HL-60 (cell line): Measurements from ENCODE around the gene SMAP2.

Experiments used
- DNase-seq, 2 experiments: peaks; one replicate each; pipeline ENCODE4 v3.0.0-alpha.2; 2010 to 2020; ENCODE audit warnings: low read depth in 1 of 2, low spot score in 1 of 2
- H3K27ac ChIP-seq: fragments of 250-450 bp; sonication (Bioruptor Pico); replicated peaks from 2 replicates; pipeline ENCODE4 v1.5.1; 2020; ENCODE audit warnings: mild to moderate bottlenecking, moderate library complexity
- H3K27me3 ChIP-seq: fragments of 250-450 bp; sonication (Bioruptor Pico); 2 replicates; pipeline ENCODE4 v1.5.1; 2021; ENCODE audit warnings: mild to moderate bottlenecking, moderate library complexity; ENCODE audit not compliant: insufficient read depth, poor library complexity, severe bottlenecking
- H3K4me3 ChIP-seq: replicated peaks from 2 replicates; pipeline ENCODE4 v1.5.1; 2011; ENCODE audit warnings: mild to moderate bottlenecking, control low read depth, low read length; ENCODE audit not compliant: insufficient read depth
- GABPA ChIP-seq: IDR thresholded peaks from 2 replicates; pipeline ENCODE4 v1.6.1; 2012; ENCODE audit warnings: low read depth
- POLR2AphosphoS5 ChIP-seq: IDR thresholded peaks from 2 replicates; pipeline ENCODE4 v1.6.1; 2012; ENCODE audit warnings: low read depth
- SPI1 ChIP-seq: IDR thresholded peaks from 2 replicates; pipeline ENCODE4 v1.6.1; 2012; ENCODE audit warnings: low read depth, mild to moderate bottlenecking, borderline replicate concordance
- TF ChIP-seq, protein P1 (sequence below): IDR thresholded peaks from one replicate; pipeline ENCODE4 v1.5.1; 2011; ENCODE audit warnings: low read length, control low read depth, inconsistent platforms; ENCODE audit not compliant: insufficient read depth
- TF ChIP-seq, protein P2 (sequence below): IDR thresholded peaks from 2 replicates; pipeline ENCODE4 v1.6.1; 2012; ENCODE audit warnings: low read depth; ENCODE audit not compliant: insufficient replicate concordance

SMAP2 gene

DNA sequence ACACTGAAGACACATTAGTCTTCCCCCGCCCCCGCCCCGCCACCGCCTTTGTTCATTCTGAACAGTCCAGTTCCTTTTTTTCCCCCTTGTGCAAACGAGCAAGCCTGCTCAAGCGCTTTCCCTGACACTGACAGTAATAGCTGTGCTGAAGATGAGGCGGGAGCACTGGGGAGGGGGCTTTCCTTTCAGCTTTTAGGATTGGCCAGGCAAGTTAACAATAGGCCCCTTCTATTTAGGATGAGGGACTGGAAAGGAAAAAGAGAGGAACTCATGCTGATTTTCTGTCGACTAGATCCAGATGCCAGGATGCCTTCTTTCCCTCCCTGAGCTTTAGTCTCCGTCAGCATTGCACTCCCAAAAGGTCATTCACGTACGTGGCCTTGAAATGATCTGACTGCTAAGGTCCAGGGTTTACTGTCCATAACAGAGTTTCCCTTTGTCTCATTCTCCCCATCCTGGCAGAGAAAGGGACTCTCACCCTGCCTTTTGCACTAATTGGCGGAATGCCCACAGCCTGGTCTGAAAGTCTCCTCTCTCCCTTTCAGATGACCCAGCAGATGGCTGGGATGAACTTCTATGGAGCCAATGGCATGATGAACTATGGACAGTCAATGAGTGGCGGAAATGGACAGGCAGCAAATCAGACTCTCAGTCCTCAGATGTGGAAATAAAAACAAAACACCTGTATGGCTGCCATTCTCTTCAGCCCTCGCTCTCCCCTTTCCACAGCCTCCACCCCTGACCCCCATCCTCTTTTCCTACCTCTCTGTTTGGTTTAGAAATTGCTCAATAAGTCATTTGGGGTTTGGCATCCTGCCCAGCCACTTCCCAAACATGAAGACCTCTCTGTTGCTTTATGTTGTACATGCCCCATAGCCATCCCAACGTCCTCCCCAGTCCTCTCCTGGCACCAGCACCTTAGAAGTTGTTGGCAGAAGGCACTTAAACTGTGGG lies 48.2 kb downstream of the SMAP2 start:
- peak; percentile 91 for TF ChIP-seq SPI1
- peak; percentile 52; the same call in 1 of the 2 replicates for TF ChIP-seq POLR2AphosphoS5
- TF ChIP-seq GABPA = no peak
- TF ChIP-seq, protein P1, sequence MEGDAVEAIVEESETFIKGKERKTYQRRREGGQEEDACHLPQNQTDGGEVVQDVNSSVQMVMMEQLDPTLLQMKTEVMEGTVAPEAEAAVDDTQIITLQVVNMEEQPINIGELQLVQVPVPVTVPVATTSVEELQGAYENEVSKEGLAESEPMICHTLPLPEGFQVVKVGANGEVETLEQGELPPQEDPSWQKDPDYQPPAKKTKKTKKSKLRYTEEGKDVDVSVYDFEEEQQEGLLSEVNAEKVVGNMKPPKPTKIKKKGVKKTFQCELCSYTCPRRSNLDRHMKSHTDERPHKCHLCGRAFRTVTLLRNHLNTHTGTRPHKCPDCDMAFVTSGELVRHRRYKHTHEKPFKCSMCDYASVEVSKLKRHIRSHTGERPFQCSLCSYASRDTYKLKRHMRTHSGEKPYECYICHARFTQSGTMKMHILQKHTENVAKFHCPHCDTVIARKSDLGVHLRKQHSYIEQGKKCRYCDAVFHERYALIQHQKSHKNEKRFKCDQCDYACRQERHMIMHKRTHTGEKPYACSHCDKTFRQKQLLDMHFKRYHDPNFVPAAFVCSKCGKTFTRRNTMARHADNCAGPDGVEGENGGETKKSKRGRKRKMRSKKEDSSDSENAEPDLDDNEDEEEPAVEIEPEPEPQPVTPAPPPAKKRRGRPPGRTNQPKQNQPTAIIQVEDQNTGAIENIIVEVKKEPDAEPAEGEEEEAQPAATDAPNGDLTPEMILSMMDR = no peak
- TF ChIP-seq, protein P2, sequence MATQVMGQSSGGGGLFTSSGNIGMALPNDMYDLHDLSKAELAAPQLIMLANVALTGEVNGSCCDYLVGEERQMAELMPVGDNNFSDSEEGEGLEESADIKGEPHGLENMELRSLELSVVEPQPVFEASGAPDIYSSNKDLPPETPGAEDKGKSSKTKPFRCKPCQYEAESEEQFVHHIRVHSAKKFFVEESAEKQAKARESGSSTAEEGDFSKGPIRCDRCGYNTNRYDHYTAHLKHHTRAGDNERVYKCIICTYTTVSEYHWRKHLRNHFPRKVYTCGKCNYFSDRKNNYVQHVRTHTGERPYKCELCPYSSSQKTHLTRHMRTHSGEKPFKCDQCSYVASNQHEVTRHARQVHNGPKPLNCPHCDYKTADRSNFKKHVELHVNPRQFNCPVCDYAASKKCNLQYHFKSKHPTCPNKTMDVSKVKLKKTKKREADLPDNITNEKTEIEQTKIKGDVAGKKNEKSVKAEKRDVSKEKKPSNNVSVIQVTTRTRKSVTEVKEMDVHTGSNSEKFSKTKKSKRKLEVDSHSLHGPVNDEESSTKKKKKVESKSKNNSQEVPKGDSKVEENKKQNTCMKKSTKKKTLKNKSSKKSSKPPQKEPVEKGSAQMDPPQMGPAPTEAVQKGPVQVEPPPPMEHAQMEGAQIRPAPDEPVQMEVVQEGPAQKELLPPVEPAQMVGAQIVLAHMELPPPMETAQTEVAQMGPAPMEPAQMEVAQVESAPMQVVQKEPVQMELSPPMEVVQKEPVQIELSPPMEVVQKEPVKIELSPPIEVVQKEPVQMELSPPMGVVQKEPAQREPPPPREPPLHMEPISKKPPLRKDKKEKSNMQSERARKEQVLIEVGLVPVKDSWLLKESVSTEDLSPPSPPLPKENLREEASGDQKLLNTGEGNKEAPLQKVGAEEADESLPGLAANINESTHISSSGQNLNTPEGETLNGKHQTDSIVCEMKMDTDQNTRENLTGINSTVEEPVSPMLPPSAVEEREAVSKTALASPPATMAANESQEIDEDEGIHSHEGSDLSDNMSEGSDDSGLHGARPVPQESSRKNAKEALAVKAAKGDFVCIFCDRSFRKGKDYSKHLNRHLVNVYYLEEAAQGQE = no peak
- no peak overlapping the region for H3K27ac ChIP-seq
- peak; percentile 60 to 61 for DNase-seq

DNA sequence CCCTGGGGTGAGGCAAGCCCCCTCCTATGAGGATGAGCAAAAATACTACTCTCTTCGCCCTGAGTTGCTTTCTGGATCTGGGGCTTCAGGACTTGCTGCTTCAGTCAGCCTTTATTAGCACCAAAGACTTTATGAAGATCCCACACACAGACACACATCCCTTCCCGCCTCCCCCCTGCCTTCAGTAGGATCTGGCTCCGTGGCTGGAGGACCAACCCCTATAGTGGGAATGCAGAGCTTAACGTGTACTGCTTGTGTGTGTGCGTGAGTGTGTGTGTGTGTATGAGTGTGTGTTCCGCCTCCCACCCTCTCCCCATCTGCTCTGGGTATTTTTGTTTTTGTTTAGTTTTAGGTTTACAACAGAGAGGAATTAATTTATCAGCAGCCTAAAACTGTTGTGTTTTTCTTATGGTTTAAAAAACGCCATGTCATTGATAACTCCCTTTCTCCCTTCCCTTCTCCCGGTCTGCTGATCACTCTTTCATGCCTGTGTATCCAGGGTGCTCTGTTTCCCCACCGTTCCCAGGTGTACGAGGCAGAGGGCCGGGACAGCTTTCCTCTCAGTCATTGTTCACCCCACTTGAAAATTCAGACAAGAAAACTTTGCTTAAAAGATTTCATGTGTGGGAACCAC lies 49.2 kb downstream of the SMAP2 start:
- TF ChIP-seq SPI1 = no peak
- no peak for TF ChIP-seq POLR2AphosphoS5

More for the DNA sequence above, 48.2 kb downstream of the SMAP2 start:
- H3K4me3 ChIP-seq = no peak overlapping the region
- no peaks in the 10 kb centered on the region for H3K27me3 ChIP-seq

DNA sequence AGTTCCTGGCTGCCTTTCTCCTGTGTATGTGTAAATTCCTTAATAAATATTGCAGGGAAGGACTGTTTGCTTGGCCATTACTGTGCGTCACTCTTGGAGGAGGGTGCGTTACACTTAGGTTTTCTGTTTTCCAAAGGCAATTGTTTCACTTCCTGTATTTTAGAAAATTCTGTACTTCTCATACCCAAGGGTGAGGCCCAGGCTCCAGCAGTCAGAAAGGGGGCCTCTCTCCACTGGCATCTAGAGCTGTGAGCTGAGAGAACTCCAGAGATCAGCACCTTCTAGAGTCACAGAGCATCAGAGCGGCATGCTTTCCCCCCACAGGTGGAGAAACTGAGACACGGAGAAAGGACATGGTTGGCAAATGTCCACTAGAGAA lies 49.7 kb downstream of the SMAP2 start:
- DNase-seq = no peak
- Histone ChIP-seq H3K4me3 (no peak overlapping the region), H3K27ac (no peak overlapping the region), H3K27me3 (no peaks in the 10 kb centered on the region)
- TF ChIP-seq, protein P1 = no peak
- 0 out of 2 replicates have a peak, but pooled peaks have one; percentile 22 for TF ChIP-seq SPI1

More for the DNA sequence above, 49.2 kb downstream of the SMAP2 start:
- Histone ChIP-seq H3K4me3 (no peak overlapping the region), H3K27me3 (no peaks in the 10 kb centered on the region), H3K27ac (no peak overlapping the region)
- DNase-seq = no peak

DNA sequence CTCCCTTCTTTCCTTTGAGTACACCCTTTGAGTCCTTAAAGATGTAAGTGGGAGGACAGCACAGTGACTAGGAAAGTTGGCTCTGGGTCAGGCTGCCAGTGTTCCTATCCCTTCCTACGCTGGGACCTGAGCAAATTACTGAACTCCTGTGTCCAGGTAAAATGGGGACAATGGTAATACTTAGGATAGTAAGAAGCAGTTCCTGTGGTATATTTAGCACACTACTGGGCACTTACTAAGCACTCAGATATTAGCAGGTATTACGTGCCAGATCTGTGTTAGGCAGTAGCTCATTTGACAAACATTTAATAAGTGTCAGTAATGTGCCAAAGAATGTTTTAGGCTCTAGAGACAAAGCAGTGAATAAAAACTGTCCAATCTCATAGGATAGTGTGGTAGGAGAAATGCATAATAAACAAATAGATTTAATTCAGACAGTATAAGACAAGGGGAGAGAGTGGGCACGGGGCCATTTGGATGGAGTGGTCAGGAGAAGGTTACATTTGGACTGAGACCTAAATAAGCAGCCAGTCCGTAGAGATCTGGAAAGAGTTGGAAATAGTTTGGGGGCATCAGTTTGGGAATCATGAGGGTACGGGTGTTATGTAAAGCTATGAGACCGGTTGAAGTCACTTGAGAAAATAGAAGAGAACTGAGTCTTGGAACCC lies 50.6 kb downstream of the SMAP2 start:
- H3K27me3 ChIP-seq = no peaks in the 10 kb centered on the region
- no peak overlapping the region for H3K27ac ChIP-seq
- DNase-seq = no peak
- no peak overlapping the region for H3K4me3 ChIP-seq
- no peak for TF ChIP-seq GABPA
- TF ChIP-seq, protein P1 = no peak
- TF ChIP-seq POLR2AphosphoS5 = no peak
- TF ChIP-seq SPI1 = no peak
- TF ChIP-seq, protein P2 = no peak
